Endothelial cell of umbilical vein (primary cell): ENCODE measurements around the gene KCP.

Source experiments
- CTCF ChIP-seq, 2 donors: IDR thresholded peaks; 1 replicate in 1 of 2; 2 replicates in 1 of 2; pipeline ENCODE4 v1.5.1; 2011; ENCODE audit warnings: low read length in 2 of 2, mild to moderate bottlenecking in 2 of 2, moderate library complexity in 2 of 2, control low read depth in 1 of 2, inconsistent platforms in 1 of 2, low read depth in 1 of 2; ENCODE audit not compliant: insufficient read depth in 1 of 2; ENCODE audit errors: extremely low read depth in 1 of 2
- EZH2 ChIP-seq: IDR thresholded peaks from 2 replicates; pipeline ENCODE4 v1.6.1; 2012; ENCODE audit warnings: borderline replicate concordance, low read depth, mild to moderate bottlenecking, moderate library complexity, low read length, inconsistent platforms; ENCODE audit not compliant: severe bottlenecking
- MAX ChIP-seq: IDR thresholded peaks from 2 replicates; pipeline ENCODE4 v1.6.1; 2011; ENCODE audit not compliant: insufficient read depth, insufficient read length
- POLR2A ChIP-seq: IDR thresholded peaks from 2 replicates; pipeline ENCODE4 v1.6.1; 2012; ENCODE audit warnings: low read depth, mild to moderate bottlenecking, control low read depth, low read length
- POLR2AphosphoS5 ChIP-seq: IDR thresholded peaks from 2 replicates; pipeline ENCODE4 v1.6.1; 2012; ENCODE audit warnings: low read depth, mild to moderate bottlenecking, control low read depth, low read length, moderate library complexity; ENCODE audit not compliant: insufficient read depth

GRCh38 chr7:128940494-128941322, 30.2 kb upstream of the KCP start:
- TF ChIP-seq MAX (no peak), EZH2 (no peak), POLR2A (no peak), CTCF (IDR thresholded peaks at IDR 0.05; ENCODE audit: extremely low read depth in 1 of 2, insufficient read depth in 1 of 2, low read depth in 1 of 2, low read length in 2 of 2) (no peak), POLR2AphosphoS5 (no peak)
